NOMO-1 (cell line): Measurements from ENCODE around the gene CHKA.
"Not testable (repeated sequence)": the region's sequence is repeated elsewhere in the genome, so short reads cannot be mapped to it uniquely, and the experiment has no call there.

ENCODE experiments used
- DNase-seq, 2 experiments: peaks; one replicate each; lab custom pipeline; 2025; ENCODE audit not compliant: unreplicated experiment in 2 of 2; lab: John Stamatoyannopoulos, UW

The CHKA gene

GRCh38 chr11:68117853-68118470 is 3.2 kb downstream of the CHKA start:
- DNase-seq: no peak

DNA sequence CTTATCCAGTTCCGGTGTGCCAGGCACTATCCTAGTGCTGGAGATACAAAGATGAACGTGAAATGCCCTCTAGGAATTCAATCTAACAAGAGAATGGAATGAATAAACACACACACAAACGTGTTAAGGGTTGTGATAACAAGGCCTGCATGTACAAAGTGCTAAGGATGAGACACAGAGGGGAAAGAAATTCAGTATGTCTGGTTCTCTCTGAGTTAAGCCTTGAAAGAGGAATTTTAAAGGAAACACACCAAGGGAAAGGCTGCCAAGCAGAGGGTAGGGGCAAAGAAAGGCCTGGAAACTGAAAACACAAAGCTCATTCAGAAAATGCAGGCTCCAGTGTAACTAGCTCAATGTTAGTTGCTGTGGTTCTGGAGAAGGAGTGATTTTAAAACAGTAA is 4.2 kb downstream of the CHKA start:
- DNase-seq: no peak

DNA sequence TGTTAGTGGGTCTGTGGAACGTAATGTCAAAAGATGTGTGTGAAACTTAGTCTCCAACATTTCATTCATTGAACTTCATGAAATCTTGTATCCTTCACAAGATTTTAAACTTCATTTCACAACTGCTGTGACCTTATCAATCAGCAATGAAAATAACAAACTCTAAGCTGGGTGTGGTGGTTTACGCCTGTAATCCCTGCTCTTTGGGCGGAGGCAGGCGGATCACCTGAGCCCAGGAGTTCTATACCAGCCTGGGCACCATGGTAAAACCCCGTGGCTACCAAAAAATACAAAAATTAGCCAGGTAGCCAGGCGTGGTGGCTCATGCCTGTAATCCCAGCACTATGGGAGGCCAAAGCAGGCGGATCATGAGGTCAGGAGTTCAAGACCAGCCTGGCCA is 5.1 kb downstream of the CHKA start:
- DNase-seq: no peak

- peak; percentile 48 to 50 for DNase-seq
These were observed 5.9 kb downstream of the CHKA start for GRCh38 chr11:68115285-68115684.

DNA sequence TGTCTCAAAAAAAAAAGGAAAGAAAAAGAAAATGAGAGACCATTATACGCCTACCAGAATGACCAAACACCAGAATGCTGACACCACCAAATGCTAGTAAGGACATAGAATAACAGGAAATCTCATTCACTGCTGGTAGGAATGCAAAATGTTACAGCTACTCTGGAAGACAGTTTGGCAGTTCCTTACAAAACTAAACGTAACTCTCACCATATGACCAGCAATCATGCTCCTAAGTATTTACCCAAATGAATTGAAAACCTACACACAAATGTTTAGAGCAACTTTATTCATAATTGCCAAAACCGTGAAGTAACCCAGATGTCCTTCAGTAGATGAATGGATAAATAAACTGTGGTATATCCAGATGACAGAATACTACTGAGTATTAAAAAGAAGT is 7.2 kb downstream of the CHKA start:
- no peak for DNase-seq

DNA sequence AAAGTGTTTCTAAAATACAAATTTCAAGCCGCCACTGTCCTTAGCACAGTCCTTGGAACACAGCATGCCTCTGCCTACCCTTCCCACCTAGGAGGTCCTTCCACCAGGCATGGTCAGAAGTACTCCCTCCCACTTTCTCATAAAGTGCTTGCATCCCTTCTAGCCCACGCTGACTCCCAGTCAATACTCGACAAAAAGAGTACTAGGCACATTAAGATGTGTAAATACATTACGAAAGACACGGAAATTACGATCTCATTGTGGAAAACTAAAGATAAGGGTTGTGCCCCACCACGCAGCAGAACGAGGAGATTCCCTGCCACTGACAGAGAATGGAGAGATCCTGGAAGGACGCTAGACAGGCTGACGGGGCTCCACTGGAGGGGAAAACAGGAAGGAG is 13.5 kb downstream of the CHKA start:
- DNase-seq: no peak

DNA sequence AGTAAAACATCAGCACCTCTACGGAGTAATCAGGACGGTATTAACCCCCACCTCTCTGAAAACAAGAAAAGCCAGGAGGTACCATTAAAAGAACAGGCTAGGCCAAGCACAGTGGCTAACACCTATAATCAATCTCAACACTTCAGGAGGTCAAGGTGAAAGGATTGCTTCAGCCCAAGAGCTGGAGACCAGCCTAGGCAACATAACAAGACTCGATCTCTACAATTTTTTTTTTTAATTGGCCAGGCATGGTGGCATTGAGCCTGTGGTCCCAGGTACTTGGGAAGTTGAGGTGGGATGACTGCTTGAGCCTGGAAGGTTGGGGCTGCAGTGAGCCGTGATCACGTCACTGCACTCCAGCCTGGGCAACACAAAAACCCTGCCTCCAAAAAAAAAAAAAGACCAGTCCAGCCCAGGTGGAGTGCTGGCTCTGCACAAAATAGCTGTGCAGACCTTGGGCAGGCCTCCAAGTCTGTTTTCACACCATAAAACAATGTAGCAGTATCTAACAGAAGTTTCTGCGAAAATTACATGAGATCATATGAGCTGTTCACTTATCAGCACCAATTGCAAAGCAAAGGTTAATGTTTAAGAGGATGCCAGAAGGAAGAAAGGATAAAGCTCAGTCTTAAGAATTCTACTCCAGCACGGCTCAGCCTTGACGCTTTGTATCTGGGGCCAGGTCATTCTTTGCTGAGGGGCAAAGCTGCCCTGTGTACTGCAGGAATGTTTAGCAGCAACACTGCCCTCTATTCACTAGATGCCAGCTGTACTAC is 14.8 kb downstream of the CHKA start:
- no peak for DNase-seq

DNA sequence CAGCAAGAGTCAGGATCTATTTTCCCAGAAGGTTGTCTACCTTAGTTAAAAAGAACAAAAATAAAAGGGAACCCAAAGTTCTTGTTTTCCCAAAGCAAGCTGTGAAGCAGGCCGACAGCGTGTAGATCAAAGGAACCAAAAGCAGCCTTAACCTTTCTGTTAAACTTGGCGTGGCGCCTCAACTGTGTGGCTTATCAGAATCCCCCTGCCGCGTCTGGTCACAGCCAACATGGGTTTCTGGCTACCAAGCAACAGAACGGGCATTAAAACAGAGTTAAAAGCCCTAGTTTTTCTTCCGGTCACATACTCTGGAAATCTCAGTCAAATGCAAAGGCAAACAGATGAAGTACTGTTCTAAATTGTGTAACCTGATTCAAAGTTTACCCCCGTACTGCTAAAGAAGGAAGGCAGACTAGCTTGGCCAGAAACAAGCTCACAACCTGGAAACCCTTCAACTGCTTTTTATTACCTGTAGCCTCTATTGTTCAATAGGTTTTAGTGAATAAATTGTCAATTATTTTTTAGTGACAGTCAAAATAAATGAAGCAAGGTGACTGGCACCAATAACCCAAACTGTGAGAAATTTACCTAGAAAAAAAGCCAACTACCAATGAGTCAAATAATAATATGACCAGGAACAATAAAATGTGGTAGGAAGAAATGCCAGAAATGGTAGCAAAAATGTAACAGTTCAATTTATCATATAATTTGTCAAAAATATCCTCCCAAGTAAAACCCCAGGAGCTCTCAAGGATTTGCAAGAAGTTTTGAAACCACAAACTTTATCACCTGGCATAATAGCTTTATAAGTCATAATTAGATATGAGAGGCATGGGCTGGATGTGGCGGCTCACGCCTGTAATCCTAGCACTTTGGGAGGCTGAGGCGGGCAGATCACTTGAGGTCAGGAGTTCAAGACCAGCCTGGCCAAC is 21.4 kb downstream of the CHKA start:
- no peak for DNase-seq

- DNase-seq: no peak
These were observed 22.1 kb downstream of the CHKA start for GRCh38 chr11:68099057-68099456.

GRCh38 chr11:68096962-68097361 is 24.2 kb downstream of the CHKA start:
- no peak for DNase-seq

- DNase-seq: no peak
These were observed 27.6 kb downstream of the CHKA start for GRCh38 chr11:68093565-68093964.

DNA sequence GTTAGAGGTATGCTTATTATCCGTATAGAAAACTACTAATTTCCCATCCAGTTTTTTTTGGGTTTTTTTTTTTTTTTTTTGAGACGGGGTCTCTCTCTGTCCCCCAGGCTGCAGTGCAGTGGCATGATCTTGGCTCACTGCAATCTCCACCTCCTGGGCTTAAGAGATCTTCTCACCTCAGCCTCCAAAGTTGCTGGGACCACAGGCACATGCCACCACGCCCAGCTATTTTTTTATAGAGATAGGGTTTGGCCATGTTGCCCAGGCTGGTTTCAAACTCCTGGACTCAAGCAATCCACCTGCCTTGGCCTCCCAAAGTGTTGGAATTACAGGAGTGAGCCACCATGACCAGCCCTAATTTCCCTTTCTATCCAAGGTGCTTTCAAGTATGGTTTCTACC is 28.2 kb downstream of the CHKA start:
- not testable (repeated sequence) for DNase-seq

- no peak for DNase-seq
These were observed 28.8 kb downstream of the CHKA start for GRCh38 chr11:68092411-68092810.

- DNase-seq: peak; percentile 14 to 39
These were observed 30.5 kb downstream of the CHKA start for GRCh38 chr11:68090706-68091105.

DNA sequence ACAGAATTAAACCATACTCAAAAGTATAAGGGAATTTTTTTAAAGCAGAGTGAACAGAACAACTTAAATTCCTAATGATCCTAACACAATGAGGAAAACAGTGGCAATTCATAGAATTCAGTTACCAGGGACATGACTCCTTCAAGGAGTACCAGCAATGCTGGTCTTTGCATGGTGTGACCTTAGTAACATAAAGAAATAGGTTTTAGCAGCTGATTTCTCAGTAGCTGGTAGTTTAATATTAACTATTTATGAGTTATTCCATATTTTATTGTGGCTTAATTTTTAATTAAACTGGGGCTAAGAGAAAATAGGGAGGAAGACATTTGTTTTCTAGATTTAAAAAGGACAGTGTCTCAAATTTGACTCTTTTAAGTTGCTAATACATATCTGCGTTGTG is 30.9 kb downstream of the CHKA start:
- DNase-seq: no peak

DNA sequence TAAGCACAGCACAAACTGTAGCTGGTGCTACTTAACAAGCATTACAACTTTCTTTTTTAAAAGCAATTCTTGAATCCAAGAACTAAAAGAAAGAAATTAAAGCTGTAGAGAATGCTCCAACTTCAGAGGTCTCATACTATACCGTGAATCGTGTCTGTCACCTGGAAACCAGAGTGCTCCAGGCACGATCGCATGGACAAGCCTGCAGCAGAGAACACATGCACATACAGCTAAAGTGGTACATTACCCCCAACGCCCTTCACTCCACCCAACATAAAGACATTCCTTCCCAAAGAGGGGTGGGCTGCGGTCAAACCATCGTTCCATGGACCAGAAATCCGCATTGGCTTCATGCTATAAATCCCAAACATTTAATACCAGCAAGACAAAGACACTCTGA is 31.5 kb downstream of the CHKA start:
- DNase-seq: no peak

- no peak for DNase-seq
These were observed 37.7 kb downstream of the CHKA start for GRCh38 chr11:68083517-68083916.

GRCh38 chr11:68082481-68082880 is 38.7 kb downstream of the CHKA start:
- no peak for DNase-seq

GRCh38 chr11:68081691-68082090 is 39.5 kb downstream of the CHKA start:
- no peak for DNase-seq

DNA sequence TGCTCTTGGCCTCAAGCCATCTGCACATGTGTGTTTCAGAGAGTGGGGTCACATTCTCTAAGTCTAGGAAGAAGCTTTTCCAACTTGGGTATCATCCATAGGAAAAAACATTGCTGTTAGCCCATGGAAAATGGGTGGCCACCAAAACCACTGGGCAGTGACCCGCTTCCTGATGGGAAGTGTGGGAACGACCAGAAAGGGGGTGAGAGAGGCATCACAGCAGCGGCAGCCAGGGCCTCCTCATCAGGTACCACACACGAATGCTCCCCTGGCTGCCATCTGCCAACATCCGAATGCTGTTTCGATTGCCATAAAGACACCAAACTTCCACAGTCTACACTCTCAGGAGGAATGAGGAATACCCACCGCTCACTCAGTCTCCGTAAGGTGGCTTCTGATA is 40.3 kb downstream of the CHKA start:
- no peak for DNase-seq
